GM10847 (cell line): ENCODE data around the gene CDC5L.

Source experiments
- POLR2A ChIP-seq: IDR thresholded peaks from 2 replicates; pipeline ENCODE4 v1.6.1; 2011; ENCODE audit not compliant: insufficient read length; ENCODE audit errors: extremely low read depth

The CDC5L gene

DNA sequence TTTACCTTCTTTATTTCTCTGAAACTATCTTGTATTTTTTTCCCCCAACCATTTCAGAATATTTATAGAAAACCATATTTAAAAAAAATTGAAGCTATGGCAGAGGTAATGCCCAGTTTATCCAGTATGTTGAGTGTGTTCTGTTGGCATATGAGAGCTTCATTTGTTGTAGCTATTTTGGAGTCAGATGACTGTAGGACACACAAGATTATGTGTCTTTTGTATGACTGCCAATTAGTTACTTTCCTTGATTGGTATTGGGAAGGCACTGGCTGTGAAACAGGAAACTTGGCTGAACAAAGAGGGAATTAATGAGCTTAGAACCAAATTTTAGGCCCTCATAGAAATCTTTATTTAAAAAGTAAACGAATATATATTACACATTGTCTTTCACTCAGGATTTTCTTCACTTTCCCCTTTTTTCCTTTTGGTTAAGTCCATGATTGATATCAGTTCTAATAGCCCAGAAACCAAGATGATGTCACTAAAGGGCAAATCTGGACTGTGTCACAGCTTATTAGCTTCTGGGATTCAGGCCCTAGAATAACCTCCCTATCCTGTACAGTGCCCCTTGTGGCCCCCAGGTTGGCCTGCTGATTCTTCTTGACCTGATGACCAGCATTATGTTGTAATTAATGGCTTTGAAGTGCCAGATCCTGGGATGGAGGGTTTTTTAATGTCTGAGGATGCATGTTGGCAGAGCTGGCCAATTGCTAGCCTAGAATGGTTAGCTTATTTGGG lies 10.1 kb downstream of the CDC5L start:
- no peak for TF ChIP-seq POLR2A

DNA sequence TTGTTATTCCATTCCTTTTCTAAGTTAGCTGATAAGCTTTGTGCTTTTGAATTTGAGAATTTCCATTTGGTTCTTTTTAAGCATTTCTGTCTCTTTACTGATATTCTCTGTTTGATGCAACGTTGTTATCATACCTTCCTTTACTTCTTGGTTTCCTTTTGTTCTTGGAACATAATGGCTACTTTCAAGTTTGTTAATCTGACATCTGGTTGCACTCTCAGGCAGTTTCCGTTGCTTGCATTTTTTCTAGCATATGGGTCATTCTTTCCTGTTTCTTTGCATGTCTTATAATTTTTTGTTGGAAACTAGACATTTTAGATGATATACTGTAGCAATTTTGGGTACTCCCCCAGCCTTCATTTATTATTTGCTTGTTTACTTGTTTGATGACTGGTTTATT lies 12.5 kb downstream of the CDC5L start:
- no peak for TF ChIP-seq POLR2A

DNA sequence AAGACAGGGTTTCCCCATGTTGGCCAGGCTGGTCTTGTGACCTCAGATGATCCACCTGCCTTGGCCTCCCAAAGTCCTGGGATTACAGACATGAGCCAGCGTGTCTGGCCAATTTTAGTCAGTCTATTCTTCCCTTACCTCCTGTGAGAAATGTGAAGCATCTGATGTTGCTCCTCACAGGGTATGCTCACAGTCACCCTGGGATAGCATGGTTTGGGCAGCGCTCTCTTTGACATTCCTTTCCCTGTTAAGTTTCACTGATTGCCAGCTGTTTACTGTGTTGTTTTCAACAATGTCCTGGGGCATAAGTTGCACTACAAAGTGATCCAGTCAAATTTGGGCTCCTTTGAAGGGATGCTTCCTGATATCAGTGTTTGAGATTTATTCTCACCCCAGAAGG lies 13.1 kb downstream of the CDC5L start:
- no peak for TF ChIP-seq POLR2A

DNA sequence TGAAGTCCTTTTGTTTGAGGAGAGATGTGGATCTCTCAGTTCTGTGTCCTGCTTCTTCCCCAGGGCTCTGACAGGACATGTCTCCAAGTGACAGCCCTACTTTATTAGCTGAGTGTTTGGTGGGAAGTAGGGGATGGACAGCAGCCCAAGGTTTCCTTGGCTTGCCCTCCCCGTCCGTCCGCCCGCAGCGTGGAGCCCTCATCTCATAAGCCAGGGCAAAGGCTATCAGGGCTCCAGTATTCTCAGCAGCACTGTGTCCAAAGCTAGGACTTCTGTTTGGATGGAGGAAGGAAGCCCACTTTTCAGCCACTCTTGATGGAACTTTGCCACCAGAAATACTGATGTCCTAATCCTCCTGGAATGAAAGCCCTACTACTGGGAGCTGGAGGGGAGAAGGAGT lies 13.6 kb downstream of the CDC5L start:
- TF ChIP-seq POLR2A, result no peak

DNA sequence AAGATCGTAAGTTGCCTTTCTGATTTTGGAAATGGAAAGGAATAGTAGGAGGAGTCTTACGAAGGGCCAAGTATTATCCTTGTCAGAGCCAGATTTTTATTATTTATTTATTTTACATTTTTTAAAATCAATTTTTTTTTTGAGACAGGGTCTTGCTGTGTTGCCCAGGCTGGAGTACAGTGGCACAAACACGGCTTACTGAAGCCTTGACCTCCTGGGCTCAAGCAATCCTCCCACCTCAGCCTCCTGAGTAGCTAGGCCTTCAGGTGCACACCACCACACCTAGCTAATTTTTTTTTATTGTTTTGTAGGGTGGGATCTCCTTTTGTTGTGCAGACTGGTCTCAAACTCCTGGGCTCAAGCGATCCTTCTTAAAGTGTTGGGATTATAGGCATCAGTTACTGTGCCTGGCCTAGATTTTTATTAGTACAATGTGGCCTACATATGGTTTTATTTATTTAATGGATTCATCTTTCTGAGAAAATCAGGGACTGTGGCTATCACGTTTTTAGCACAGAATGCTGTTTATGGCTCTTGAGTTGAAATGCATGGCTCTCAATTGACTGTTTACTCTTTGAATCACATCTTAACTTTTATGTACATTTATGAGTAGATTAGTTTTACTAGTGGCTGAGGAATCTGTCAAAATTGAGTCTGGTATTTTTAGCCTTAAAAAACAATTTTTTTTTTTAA lies 16.7 kb downstream of the CDC5L start:
- no peak for TF ChIP-seq POLR2A

DNA sequence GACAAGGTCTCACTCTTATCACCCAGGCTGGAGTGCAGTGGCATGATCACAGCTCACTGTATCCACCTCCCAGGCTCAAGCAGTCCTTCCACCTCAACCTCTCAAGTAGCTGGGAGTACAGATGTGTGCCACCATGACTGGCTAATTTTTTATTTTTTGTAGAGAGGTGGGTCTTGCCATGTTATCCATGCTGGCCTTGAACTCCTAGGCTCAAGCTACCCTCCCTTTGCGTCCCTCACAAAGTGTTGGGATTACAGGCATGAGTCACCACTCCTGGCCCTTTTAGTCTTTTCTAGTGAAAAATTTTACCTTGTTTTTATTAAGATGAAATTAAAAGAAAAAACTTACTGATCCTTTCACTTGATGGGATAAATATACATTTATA lies 17.2 kb downstream of the CDC5L start:
- no peak for TF ChIP-seq POLR2A

DNA sequence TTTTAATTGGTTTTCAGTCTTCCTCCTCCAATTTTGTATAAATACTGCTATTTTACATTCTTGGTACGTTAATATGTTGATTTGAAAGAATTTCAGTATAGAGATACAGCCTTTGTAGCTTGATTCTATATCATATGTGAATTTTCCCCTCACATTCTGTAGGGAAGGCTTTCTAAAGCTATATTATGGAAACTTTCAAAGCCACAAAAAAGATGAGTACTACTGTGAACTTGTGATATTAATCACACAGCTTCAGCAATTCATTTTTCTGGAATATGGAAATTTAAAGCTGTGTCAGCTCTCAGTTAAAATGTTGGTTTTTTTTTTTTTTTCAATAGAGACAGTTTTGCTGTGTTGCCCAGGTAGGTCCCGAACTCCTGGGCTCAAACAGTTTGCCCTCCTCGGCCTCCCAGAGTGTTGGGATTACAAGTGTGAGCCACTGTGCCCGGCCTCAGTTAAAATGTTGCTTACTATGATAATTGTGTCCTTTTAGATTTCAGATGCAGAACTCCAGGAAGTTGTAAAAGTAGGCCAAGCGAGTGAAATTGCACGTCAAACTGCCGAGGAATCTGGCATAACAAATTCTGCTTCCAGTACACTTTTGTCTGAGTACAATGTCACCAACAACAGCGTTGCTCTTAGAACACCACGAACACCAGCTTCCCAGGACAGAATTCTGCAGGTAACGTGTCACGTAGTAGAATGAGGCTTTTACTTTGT lies 20.6 kb downstream of the CDC5L start:
- TF ChIP-seq POLR2A, result no peak

DNA sequence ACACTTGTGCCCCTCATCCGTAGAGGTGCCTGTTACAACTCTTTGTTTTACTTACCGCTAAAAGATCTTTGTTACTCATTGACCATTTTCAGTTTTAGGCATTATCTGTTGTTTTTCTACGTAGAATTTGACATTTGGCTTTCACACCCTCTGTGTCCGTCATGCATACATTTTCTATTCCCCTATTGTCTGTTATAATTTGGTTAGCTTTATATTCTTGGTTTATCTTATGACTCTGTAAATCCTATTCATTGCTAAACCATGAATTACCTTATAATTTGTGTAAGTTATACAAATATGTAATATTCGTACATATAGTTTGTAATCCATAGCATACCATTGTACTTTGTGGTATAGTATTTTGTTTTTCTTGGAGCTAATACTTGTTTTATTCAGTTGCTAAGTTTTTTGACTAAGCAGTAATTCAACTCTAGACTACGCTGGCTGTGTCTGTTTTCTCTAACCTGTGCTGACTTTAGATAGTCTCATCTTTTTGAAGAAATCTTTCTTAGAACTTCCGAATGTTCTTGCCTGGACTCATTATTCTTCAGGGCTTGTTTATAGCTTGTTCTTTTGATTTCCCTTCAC lies 21.8 kb downstream of the CDC5L start:
- no peak for TF ChIP-seq POLR2A

DNA sequence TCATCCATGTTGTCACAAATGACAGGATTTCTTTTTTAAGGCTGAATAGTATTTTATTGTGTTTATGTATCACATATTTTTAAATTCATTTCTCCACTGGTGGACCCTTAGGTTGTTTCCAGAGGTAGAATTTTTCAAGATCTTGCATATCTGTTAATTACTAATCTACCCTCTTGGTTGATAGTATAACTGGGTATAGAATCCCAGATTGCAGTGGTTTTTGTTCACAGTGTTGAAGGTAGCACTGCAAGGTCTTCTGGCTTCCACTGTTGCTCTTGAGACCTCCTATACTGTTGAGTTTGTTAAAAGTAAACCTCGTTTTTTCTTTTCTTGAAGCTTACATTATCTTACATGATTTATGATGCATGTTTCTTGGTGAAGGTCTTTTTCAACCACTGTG lies 22.9 kb downstream of the CDC5L start:
- TF ChIP-seq POLR2A, result no peak

DNA sequence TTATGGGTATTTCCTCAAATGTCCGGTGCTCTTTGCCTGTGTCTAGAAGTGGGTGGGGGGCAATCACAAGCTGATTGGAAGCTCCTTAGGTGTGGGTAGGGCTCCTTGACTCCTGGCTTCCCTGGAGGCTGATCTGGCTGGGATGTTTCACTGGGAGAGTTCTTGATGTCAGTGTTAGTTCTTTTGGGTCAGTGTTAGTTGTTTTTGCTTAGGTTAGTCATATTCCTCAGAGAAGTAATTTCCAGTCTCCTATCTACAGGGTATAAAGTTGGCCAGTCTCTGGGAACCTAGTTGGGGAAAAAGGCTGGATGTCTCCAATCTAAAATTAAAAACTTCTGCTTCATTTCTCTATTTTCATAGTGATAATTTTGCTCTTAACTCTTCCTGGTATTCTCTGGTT lies 23.6 kb downstream of the CDC5L start:
- TF ChIP-seq POLR2A, result no peak

DNA sequence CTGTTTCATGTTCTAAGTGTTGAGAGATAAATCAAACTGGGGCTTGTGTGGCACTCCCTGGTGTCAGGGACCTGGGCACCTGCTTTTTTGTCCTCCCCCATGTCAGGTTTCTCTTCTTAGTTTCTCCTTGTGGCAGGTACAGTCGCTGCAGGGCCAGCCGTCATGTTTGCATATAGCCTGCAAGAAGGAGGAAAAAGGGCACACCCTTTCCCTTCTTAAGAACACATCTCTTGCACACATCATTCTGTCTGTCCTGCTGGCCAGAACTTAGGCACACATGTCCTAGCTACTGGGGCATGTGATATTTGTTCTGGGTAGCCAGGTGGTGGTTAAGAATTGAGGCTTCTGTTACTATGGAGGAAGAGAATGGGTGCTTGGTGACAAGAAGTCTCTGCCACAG lies 27.9 kb downstream of the CDC5L start:
- TF ChIP-seq POLR2A, result no peak

DNA sequence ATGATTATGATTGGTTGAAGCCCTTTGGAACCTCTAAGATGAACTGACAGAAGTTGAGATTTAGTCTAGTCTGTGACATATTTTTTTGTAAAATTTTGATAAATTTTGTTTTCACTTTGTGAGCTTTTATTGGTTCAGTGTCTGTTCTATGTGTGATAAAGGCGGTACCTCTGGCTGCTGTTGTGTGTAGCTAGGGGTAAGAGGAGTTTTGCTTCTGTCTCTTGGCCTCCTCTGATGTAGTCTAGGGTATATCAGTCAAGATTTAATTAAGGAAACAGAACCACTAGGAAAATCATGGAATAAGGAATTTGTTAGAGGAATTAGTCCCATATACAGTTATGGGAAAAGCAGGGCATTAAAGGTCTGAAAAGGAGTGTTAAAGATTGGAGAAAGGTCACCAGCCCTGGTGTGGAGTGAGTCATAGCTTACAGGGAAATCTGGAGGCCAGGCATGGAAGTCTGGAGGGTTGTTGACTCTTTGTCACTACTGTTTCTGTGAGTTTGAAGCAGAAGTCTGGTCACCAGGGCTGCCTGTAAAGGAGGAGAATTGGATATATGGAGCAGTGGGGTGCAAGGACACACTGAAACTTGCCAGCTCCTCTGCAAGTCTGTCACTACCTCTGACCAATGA lies 28.5 kb downstream of the CDC5L start:
- TF ChIP-seq POLR2A, result no peak

DNA sequence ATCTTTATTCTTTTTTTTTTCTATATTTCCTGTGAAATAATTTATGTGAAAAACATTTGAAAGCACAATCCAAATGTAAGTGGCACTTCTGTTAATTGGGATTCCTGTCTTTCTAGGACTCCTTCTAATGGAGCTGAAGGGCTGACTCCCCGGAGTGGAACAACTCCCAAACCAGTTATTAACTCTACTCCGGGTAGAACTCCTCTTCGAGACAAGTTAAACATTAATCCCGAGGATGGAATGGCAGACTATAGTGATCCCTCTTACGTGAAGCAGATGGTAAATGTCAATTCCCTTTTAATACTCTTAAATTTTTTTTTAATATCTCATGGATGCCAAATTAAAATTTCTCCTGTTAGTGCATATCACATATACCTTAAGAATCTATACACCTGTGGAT lies 35.0 kb downstream of the CDC5L start:
- no peak for TF ChIP-seq POLR2A

DNA sequence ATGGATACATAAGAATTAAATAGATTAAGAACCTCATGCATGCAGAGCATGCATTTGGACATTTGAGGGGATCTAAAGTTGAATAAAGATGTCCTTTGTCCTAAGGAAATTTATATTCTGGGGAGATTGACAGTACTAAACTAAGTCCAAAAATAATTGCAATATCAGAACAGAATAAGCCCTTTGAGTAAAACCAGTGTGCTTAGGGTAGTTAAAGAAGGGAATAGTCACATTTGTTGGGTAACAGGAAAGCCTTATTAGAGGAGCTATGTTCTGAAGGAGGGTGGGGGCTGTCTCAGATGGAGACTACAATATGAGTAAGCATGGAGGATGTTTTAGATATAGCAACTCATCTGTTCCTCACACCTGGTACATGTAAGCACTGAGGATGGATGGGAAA lies 35.8 kb downstream of the CDC5L start:
- no peak for TF ChIP-seq POLR2A

DNA sequence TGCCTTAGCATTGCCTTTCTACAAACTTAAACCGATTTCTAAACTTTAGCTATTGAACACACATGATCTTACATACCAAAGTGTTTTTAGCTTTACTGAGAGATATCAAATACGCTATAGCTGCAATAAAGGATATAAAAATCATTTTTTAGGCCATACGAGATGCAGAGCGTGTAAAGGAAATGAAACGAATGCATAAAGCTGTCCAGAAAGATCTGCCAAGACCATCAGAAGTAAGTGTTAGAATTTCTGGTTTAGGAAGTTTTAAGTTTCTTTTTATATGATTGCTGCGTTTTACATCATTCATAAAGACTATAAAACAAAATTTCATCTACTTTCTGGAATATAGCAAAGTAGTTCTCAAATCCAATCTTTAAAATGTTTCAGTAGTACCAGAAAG lies 38.4 kb downstream of the CDC5L start:
- no peak for TF ChIP-seq POLR2A
